Measurements from ENCODE around the gene FERMT3. TPM values are rescaled to one million over a fixed set of nuclear protein-coding genes. Genes with fewer than 3 reads are reported as not detected.

Gene FERMT3
- total RNA-seq, 1 donor from 2014 or later, result 8.4 TPM

DNA sequence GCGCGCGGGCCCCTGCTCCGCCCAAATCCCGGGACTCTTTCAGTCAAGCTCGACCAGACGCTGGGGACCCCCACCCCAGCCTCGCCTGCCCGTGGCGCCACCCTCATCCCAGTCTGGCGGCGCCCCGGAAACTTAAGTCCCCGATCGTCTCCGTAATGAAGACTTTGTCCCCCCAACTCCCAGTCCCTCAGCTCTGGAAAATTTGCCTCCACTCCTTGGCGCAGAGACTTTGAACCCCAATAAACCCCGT lies 45.2 kb downstream of the FERMT3 start:
- Mint-ChIP-seq H3K4me1 (peaks cover 16% of the 10 kb centered on the region), H3K9me3 (no peaks in the 10 kb centered on the region), H3K36me3 (no peaks in the 10 kb centered on the region), H3K27ac (peak overlapping the region; percentile 73), H3K4me3 (peak overlapping the region; percentile 83), H3K27me3 (ENCODE audit: low read depth) (no peaks in the 10 kb centered on the region)
- no peak for DNase-seq (ENCODE audit: low spot score in 2 of 2, unreplicated experiment in 2 of 2)
- TF ChIP-seq, protein P1, sequence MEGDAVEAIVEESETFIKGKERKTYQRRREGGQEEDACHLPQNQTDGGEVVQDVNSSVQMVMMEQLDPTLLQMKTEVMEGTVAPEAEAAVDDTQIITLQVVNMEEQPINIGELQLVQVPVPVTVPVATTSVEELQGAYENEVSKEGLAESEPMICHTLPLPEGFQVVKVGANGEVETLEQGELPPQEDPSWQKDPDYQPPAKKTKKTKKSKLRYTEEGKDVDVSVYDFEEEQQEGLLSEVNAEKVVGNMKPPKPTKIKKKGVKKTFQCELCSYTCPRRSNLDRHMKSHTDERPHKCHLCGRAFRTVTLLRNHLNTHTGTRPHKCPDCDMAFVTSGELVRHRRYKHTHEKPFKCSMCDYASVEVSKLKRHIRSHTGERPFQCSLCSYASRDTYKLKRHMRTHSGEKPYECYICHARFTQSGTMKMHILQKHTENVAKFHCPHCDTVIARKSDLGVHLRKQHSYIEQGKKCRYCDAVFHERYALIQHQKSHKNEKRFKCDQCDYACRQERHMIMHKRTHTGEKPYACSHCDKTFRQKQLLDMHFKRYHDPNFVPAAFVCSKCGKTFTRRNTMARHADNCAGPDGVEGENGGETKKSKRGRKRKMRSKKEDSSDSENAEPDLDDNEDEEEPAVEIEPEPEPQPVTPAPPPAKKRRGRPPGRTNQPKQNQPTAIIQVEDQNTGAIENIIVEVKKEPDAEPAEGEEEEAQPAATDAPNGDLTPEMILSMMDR (IDR thresholded peaks at IDR 0.05; ENCODE audit: unreplicated experiment), result no peak

DNA sequence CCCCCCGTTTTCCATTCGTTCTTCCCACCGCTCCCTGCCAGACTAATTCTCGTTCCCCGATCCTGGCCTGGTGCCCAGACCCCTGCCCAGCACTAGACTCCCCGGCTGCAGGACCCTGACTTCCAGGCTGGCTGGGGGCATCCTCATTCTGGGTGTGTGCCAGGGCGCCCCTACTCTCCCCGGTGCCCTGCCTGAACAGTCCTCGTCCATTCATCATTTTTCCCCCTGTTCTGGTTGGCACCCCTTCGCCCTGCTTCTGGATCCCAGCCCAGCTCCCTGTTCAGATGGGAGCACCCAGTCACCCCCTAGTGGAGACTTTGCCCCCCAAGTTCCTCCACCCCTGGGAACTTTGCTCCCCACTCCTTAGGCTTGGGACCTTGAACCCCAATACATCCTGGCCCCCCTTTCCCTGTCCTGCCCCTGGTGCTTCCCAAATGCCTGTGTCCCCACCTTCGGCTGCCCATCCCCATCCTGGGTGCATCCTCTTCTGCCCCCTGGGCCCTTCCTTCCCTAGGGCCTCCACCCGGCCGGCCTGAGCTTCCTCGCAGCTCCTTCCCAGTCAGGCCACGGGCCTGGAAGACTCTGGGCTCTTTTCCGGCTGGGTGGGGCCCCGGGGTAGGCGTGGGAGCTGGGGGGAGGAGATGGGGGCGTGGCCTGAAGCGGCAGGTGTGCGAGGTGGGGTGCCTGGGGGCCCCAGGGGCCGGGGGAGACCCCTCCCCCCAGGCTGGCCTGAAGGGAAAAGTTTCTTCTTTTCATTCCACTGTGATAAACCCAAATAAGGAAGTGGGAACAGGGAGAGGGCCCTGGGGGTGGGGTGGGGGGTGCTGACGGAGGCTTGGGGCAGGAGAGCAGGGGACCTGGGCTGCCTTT lies 45.7 kb downstream of the FERMT3 start:
- Mint-ChIP-seq H3K9me3 (no peaks in the 10 kb centered on the region), H3K4me3 (peak overlapping the region; percentile 83), H3K36me3 (no peaks in the 10 kb centered on the region), H3K27ac (peak overlapping the region; percentile 73), H3K4me1 (peaks cover 14% of the 10 kb centered on the region), H3K27me3 (ENCODE audit: low read depth) (no peaks in the 10 kb centered on the region)
- DNase-seq (ENCODE audit: low spot score in 2 of 2, unreplicated experiment in 2 of 2), result peak in 1 of 2 experiments; percentile 56
- TF ChIP-seq, protein P1 (IDR thresholded peaks at IDR 0.05; ENCODE audit: unreplicated experiment), result no peak

DNA sequence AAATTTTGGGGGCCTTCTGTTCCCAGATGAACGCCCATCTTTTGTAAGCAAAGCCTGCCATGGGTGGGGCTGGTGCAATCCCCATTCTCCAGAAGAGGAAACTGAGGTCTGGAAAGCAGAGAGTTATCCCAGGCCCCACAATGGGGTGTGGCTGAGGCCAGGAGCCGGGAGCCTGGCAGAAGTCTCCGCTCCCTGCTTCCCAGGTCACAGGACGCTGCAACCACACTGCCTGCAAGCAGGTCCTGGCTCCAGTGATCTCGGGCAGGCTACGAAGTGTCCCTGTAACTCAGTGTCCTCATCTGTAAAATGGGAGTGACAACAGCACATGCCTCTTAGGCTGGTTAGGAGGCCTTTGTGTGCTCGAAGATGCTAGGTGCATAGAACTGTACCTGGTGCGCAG lies 46.5 kb downstream of the FERMT3 start:
- Mint-ChIP-seq H3K9me3 (no peaks in the 10 kb centered on the region), H3K27ac (no peak overlapping the region), H3K4me1 (peaks cover 10% of the 10 kb centered on the region), H3K4me3 (peak overlapping the region; percentile 83), H3K36me3 (peaks cover 1% of the 10 kb centered on the region), H3K27me3 (ENCODE audit: low read depth) (no peaks in the 10 kb centered on the region)
- no peak for DNase-seq (ENCODE audit: low spot score in 2 of 2, unreplicated experiment in 2 of 2)
- TF ChIP-seq, protein P1 (IDR thresholded peaks at IDR 0.05; ENCODE audit: unreplicated experiment), result no peak

DNA sequence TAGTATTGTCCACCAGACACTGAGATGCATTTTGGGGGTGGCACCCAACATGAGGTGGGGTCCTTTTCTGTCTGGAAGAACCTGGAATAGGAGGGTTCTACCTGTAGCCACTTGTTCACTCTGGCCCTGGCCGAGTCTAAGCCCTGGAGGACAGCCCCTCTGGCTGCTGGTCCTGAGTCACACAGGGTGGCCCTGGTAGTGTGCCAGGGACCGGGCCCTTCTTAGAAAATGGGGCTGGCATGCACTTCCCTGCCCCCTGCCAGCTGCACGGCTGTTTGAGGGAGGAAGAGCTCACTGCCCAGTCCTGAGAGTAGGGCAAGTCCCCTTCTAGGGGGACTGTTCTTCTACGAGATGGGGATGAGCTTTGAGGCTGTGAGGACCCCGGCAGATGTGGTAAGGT lies 47.0 kb downstream of the FERMT3 start:
- no peaks in the 10 kb centered on the region for H3K27me3 Mint-ChIP-seq (ENCODE audit: low read depth)
- no peaks in the 10 kb centered on the region for H3K9me3 Mint-ChIP-seq
- H3K4me3 Mint-ChIP-seq, result peak overlapping the region; percentile 83
- no peak for DNase-seq (ENCODE audit: low spot score in 2 of 2, unreplicated experiment in 2 of 2)
- peaks cover 10% of the 10 kb centered on the region for H3K4me1 Mint-ChIP-seq
- peaks cover 2% of the 10 kb centered on the region for H3K36me3 Mint-ChIP-seq
- H3K27ac Mint-ChIP-seq, result peak overlapping the region; percentile 1
- TF ChIP-seq, protein P1 (IDR thresholded peaks at IDR 0.05; ENCODE audit: unreplicated experiment), result no peak

DNA sequence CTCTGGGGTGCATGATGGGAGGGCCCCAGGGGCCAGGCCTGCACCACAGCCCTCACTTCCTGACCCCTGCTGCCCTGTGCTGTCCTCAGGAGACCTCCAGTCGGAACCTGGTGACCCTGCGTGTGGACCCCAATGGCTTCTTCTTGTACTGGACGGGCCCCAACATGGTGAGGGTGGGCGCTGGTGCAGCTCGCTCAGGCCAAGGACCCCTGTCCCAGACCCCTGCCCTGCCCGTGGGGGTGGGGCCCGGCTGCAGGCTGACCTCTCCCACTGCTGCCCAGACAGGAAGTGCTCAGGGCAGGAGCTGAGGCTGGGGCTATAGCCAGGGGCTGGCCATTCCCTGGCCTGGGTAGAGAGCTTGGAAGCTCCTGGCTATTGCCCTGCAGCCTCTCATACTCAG lies 47.8 kb downstream of the FERMT3 start:
- H3K27ac Mint-ChIP-seq, result no peak overlapping the region
- H3K4me1 Mint-ChIP-seq, result peaks cover 10% of the 10 kb centered on the region
- no peaks in the 10 kb centered on the region for H3K9me3 Mint-ChIP-seq
- DNase-seq (ENCODE audit: low spot score in 2 of 2, unreplicated experiment in 2 of 2), result no peak
- no peaks in the 10 kb centered on the region for H3K27me3 Mint-ChIP-seq (ENCODE audit: low read depth)
- H3K4me3 Mint-ChIP-seq, result no peak overlapping the region
- H3K36me3 Mint-ChIP-seq, result peaks cover 6% of the 10 kb centered on the region
- TF ChIP-seq, protein P1 (IDR thresholded peaks at IDR 0.05; ENCODE audit: unreplicated experiment), result no peak
